Keratinocyte (primary cell): ENCODE measurements around the gene CCND2.

Source experiments
- CTCF ChIP-seq, 3 experiments: IDR thresholded peaks in 1 of 3; conservative IDR thresholded peaks in 1 of 3; optimal IDR thresholded peaks in 1 of 3; 2 replicates in 2 of 3; 3 replicates in 1 of 3; pipeline versions ENCODE3 to v1.5.1; 2011; ENCODE audit warnings: low read length in 3 of 3, mild to moderate bottlenecking in 3 of 3, moderate library complexity in 2 of 3, control low read depth in 1 of 3, inconsistent platforms in 1 of 3; ENCODE audit not compliant: insufficient read depth in 2 of 3; ENCODE audit errors: extremely low read depth in 1 of 3
- EZH2 ChIP-seq: IDR thresholded peaks from one replicate; pipeline ENCODE4 v1.6.1; 2012; ENCODE audit warnings: inconsistent platforms, mild to moderate bottlenecking, low read length, moderate library complexity

GRCh38 chr12:4273273-4273651 lies 300 bp upstream of the CCND2 start:
- no peak for TF ChIP-seq CTCF (optimal IDR thresholded peaks at IDR 0.05 in 1 of 3, IDR thresholded peaks at IDR 0.05 in 1 of 3, conservative IDR thresholded peaks at IDR 0.05 in 1 of 3; ENCODE audit: extremely low read depth in 1 of 3, insufficient read depth in 2 of 3, low read length in 3 of 3)
- TF ChIP-seq EZH2: no peak
